Smooth muscle cell (in vitro differentiated cells): ENCODE measurements around the gene DKK3. TPM values are rescaled to one million over a fixed set of nuclear protein-coding genes. Genes with fewer than 3 reads are reported as not detected.

Experiments used
- DNase-seq: peaks from one replicate; lab custom pipeline; 2025; ENCODE audit not compliant: unreplicated experiment; lab: John Stamatoyannopoulos, UW
- H2AFZ ChIP-seq: fragments of 200-600 bp; sonication (generic); 2 replicates; pipeline ENCODE4 v1.6.0; 2016; ENCODE audit warnings: antibody characterized with exemption, low read depth, mild to moderate bottlenecking
- H3F3A ChIP-seq: fragments of 200-600 bp; sonication (generic); 2 replicates; pipeline ENCODE4 v1.6.0; 2017; ENCODE audit warnings: antibody characterized with exemption, low read depth
- H3K27ac ChIP-seq: fragments of 200-600 bp; sonication (generic); 2 replicates; pipeline ENCODE4 v1.5.1; 2016; ENCODE audit warnings: low read depth, mild to moderate bottlenecking
- H3K27me3 ChIP-seq: fragments of 200-600 bp; sonication (generic); 2 replicates; pipeline ENCODE4 v1.6.1; 2016; ENCODE audit warnings: low read depth, mild to moderate bottlenecking
- H3K36me3 ChIP-seq: fragments of 200-600 bp; sonication (generic); 2 replicates; pipeline ENCODE4 v1.5.1; 2016; ENCODE audit warnings: low read depth
- H3K4me1 ChIP-seq: fragments of 200-600 bp; sonication (generic); 2 replicates; pipeline ENCODE4 v1.5.1; 2016; ENCODE audit warnings: low read depth
- H3K4me2 ChIP-seq: fragments of 200-600 bp; sonication (generic); 2 replicates; pipeline ENCODE4 v1.6.0; 2016; ENCODE audit warnings: mild to moderate bottlenecking
- H3K4me3 ChIP-seq: fragments of 200-600 bp; sonication (generic); 2 replicates; pipeline ENCODE4 v1.5.1; 2016; ENCODE audit warnings: mild to moderate bottlenecking
- H3K79me2 ChIP-seq: fragments of 200-600 bp; sonication (generic); 2 replicates; pipeline ENCODE4 v1.6.0; 2016; ENCODE audit warnings: low read depth, mild to moderate bottlenecking
- H3K9ac ChIP-seq: fragments of 200-600 bp; sonication (generic); 2 replicates; pipeline ENCODE4 v1.6.0; 2016; ENCODE audit warnings: low read depth
- H3K9me3 ChIP-seq: fragments of 200-600 bp; sonication (generic); replicated peaks from 2 replicates; pipeline ENCODE4 v1.5.1; 2016; ENCODE audit warnings: low read depth
- H4K20me1 ChIP-seq: fragments of 200-600 bp; sonication (generic); 2 replicates; pipeline ENCODE4 v1.6.0; 2016; ENCODE audit warnings: low read depth
- WGBS: methylation state at CpG from one replicate; pipeline ENCODE4 v1.1.7; 2016; ENCODE audit warnings: low lambda C conversion rate; 5-methylcytosine and 5-hydroxymethylcytosine counted together
- polyA plus RNA-seq: library from polyadenylated mRNA; unstranded; fragments of >200 nt; fragmentation: Nextera tagmentation; extraction: Ambion mirVana; gene quantifications from 2 replicates; pipeline ENCODE4 v1.2.1, GENCODE V29; 2016
- total RNA-seq: library from RNA; depleted of rRNA; stranded (reverse); fragments of >200 nt; gene quantifications from 2 replicates; pipeline ENCODE4 v1.2.3, GENCODE V29; 2014
- TF ChIP-seq, protein P1 (sequence below): fragments of 200-600 bp; sonication (generic); IDR thresholded peaks from 2 replicates; pipeline ENCODE4 v1.5.1; 2017; ENCODE audit warnings: borderline replicate concordance, mild to moderate bottlenecking, antibody characterized with exemption; ENCODE audit not compliant: insufficient read depth, poor library complexity, severe bottlenecking

The DKK3 gene
- total and polyA plus RNA-seq, 2 experiments from 2014 or later: 105 to 113 TPM

DNA sequence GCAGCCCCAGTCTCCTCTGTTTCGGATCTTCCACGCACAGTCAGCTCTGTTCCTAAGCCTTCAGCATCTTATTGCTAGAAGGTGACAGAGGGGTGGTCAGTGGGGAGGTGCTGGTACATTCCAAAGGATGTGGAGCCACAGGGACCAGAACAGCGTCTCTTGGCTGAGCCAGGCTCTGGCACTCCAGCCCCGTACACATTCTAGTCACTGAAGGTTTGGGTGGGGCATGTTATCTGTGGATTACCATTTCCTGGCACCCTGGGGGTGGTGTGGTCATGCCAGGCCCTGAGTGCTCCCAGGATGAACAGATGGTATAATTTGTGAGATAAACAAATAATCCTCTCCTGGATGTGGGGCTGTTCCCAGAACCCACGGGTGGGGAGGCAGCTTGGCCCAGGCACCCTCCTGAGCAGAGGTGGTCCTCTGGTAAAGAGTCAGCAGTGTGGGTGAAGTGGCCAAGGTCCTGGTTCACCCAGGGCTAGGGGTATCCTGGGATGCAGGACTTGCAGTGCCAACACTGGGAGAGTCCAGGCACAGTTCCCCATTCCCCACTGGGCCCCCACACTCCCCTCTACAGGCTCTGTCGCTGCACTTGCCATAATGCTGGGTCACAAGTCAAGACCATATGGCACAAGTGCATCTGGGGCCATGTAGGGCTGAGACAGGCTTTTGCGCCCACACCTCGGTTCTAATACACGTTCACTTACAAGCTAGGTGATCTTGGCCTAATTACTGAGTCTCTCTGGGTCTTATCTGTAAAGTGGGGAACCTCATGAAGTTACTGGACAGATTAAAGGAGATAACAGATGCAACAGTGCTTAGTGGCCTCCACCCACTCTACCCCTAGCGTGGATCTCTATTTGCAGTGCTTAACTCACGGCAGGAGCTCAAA is 33.0 kb downstream of the DKK3 start:
- peaks cover 2% of the 10 kb centered on the region for H3F3A ChIP-seq

DNA sequence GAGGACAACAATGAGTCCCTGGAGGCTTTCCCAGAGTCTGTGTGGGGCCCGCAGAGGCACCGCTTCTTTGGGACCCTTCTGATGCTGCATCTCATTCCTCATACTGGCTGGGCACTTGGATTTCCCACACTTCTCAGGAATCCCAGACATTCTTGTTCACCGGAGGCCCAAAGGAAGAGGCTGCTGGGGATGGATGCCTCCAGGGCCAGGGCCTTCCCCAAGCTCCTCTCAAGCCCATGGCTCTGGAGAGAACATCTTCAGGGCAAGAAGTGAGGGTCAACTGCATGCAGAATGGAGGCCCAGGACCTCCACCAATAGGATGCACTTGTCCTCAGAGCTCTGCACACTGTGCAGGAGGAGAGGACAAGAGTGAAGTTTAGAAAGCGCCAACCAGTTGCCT is 34.6 kb downstream of the DKK3 start:
- Histone ChIP-seq H3F3A (peaks cover 2% of the 10 kb centered on the region), H3K79me2 (no peaks in the 10 kb centered on the region), H3K4me1 (peaks cover 23% of the 10 kb centered on the region), H2AFZ (no peak overlapping the region), H3K9ac (no peak overlapping the region), H3K27ac (peak overlapping the region; percentile 46), H3K4me2 (peak overlapping the region; percentile 40), H3K4me3 (no peak overlapping the region), H3K9me3 (no peaks in the 10 kb centered on the region), H4K20me1 (no peaks in the 10 kb centered on the region), H3K27me3 (no peaks in the 10 kb centered on the region), H3K36me3 (no peaks in the 10 kb centered on the region)
- TF ChIP-seq, protein P1, sequence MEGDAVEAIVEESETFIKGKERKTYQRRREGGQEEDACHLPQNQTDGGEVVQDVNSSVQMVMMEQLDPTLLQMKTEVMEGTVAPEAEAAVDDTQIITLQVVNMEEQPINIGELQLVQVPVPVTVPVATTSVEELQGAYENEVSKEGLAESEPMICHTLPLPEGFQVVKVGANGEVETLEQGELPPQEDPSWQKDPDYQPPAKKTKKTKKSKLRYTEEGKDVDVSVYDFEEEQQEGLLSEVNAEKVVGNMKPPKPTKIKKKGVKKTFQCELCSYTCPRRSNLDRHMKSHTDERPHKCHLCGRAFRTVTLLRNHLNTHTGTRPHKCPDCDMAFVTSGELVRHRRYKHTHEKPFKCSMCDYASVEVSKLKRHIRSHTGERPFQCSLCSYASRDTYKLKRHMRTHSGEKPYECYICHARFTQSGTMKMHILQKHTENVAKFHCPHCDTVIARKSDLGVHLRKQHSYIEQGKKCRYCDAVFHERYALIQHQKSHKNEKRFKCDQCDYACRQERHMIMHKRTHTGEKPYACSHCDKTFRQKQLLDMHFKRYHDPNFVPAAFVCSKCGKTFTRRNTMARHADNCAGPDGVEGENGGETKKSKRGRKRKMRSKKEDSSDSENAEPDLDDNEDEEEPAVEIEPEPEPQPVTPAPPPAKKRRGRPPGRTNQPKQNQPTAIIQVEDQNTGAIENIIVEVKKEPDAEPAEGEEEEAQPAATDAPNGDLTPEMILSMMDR: no peak
- 69% methylated on average over 4 of the region's 4 CpGs for WGBS
- DNase-seq: no peak

More for the DNA sequence above, 33.0 kb downstream of the DKK3 start:
- TF ChIP-seq, protein P1: no peak
- no peak for DNase-seq
- H3K27ac ChIP-seq: no peak overlapping the region
- H3K4me3 ChIP-seq: no peak overlapping the region
- no peaks in the 10 kb centered on the region for H3K79me2 ChIP-seq
- WGBS: 84% methylated on average over 10 of the region's 11 CpGs
- H4K20me1 ChIP-seq: no peaks in the 10 kb centered on the region
- no peak overlapping the region for H2AFZ ChIP-seq
- no peak overlapping the region for H3K9ac ChIP-seq
- H3K9me3 ChIP-seq: no peaks in the 10 kb centered on the region
- no peak overlapping the region for H3K4me2 ChIP-seq
- H3K4me1 ChIP-seq: peaks cover 29% of the 10 kb centered on the region
- H3K27me3 ChIP-seq: no peaks in the 10 kb centered on the region
- H3K36me3 ChIP-seq: no peaks in the 10 kb centered on the region

DNA sequence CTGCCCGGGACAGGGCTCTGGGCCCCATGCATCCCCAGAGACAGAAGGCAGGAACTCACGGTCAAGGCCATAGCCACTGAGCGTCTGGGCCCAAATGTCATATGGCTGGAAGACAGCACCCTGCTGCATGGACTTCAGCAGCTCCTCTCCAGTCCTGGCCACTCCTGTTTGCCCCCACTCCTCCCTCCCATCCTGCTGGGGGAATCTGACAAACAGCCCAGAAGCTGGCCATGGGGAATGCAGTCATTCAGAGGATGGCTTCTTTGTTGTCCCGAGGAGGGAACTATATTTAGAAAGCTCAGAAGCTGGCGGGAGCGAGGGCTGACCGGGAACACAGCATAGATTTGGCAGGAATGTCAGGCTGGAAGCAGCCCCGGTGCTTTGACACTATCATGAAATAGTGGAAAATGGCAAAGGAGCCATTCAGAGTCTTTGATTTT is 35.0 kb downstream of the DKK3 start:
- peaks cover 23% of the 10 kb centered on the region for H3K4me1 ChIP-seq
- H3F3A ChIP-seq: peaks cover 2% of the 10 kb centered on the region
- TF ChIP-seq, protein P1: no peak
- 33% methylated on average over 8 of the region's 8 CpGs for WGBS
- H2AFZ ChIP-seq: no peak overlapping the region
- no peak overlapping the region for H3K4me3 ChIP-seq
- H3K4me2 ChIP-seq: peak overlapping the region; percentile 40
- H4K20me1 ChIP-seq: no peaks in the 10 kb centered on the region
- no peak for DNase-seq
- no peaks in the 10 kb centered on the region for H3K36me3 ChIP-seq
- no peaks in the 10 kb centered on the region for H3K79me2 ChIP-seq
- no peaks in the 10 kb centered on the region for H3K27me3 ChIP-seq
- no peaks in the 10 kb centered on the region for H3K9me3 ChIP-seq
- H3K9ac ChIP-seq: no peak overlapping the region
- peak overlapping the region; percentile 46 for H3K27ac ChIP-seq
